GM23248 (cell line): ENCODE data around the gene CGA.

Experiments
- EZH2 ChIP-seq: fragments of 200-600 bp; sonication (generic); IDR thresholded peaks from 2 replicates; pipeline ENCODE4 v1.6.1; 2018; ENCODE audit warnings: antibody characterized with exemption, mild to moderate bottlenecking; ENCODE audit not compliant: insufficient read depth, poor library complexity, severe bottlenecking
- EZH2phosphoT487 ChIP-seq: fragments of 200-600 bp; sonication (generic); IDR thresholded peaks from 2 replicates; pipeline ENCODE4 v1.6.1; 2018; ENCODE audit warnings: antibody characterized with exemption, moderate library complexity, mild to moderate bottlenecking, low read depth; ENCODE audit not compliant: insufficient read depth

GRCh38 chr6:87116922-87117321 is 22.0 kb upstream of the CGA start:
- no peak for TF ChIP-seq EZH2
- TF ChIP-seq EZH2phosphoT487, result no peak
